ENCODE measurements around the gene KPNA1. TPM values are rescaled to one million over a fixed set of nuclear protein-coding genes. Genes with fewer than 3 reads are reported as not detected.
"Not testable (repeated sequence)": the region's sequence is repeated elsewhere in the genome, so short reads cannot be mapped to it uniquely, and the experiment has no call there.

Gene KPNA1
- polyA plus RNA-seq, 3 donors = 18.0 to 41.2 (median 38.5) TPM

- no peaks in the 10 kb centered on the region for H3K27me3 ChIP-seq (ENCODE audit: control insufficient read depth in 2 of 2, insufficient read depth in 2 of 2, low read length in 2 of 2)
- TF ChIP-seq CTCF (IDR thresholded peaks at IDR 0.05) = no peak
- 95% methylated on average over 11 of the region's 15 CpGs for WGBS (ENCODE audit: insufficient coverage)
- H3K27ac ChIP-seq (ENCODE audit: low read depth in 1 of 2, low read length in 2 of 2) = no peak overlapping the region
- no peak overlapping the region for H3K4me3 ChIP-seq (replicated peaks in 1 of 3; ENCODE audit: low read depth in 2 of 3, low read length in 3 of 3)
- no peak for DNase-seq
- peaks cover 63% of the 10 kb centered on the region for H4K20me1 ChIP-seq (ENCODE audit: insufficient read depth, low read length)
- no peak overlapping the region for H3K4me2 ChIP-seq (replicated peaks; ENCODE audit: extremely low read depth, low read length, poor library complexity, severe bottlenecking)
- no peak overlapping the region for H3K9ac ChIP-seq (ENCODE audit: insufficient read depth, low read length, poor library complexity, severe bottlenecking)
- Mint-ChIP-seq H3K9me3 (peaks cover 0 to 4% (median 4%) of the 10 kb centered on the region in 7 donors), H3K27ac (peak overlapping the region in 1 of 7 donors; percentile 30), H3K4me3 (no peak overlapping the region), H3K4me1 (peaks cover 44% of the 10 kb centered on the region), H3K36me3 (peaks cover 0 to 17% of the 10 kb centered on the region in 2 donors), H3K27me3 (ENCODE audit: low read depth in 3 of 3) (no peaks in the 10 kb centered on the region)
- no peaks in the 10 kb centered on the region for H3K36me3 ChIP-seq (replicated peaks in 1 of 2; ENCODE audit: control insufficient read depth in 1 of 2, insufficient read depth in 2 of 2, low read length in 2 of 2)
- no peak overlapping the region for H2AFZ ChIP-seq (ENCODE audit: insufficient read depth, low read depth, low read length, poor library complexity, severe bottlenecking)
- peaks cover 65% of the 10 kb centered on the region for H3K79me2 ChIP-seq (ENCODE audit: insufficient read depth, low read length)
- peaks cover 17 to 28% of the 10 kb centered on the region in 2 donors for H3K4me1 ChIP-seq (ENCODE audit: control insufficient read depth in 1 of 2, insufficient read depth in 2 of 2, low read length in 2 of 2)
- intact Hi-C loops (cut with micrococcal nuclease) = loop anchor here in 1 of 2 donors (2.0 to 10.0 kb wide), 3 partner anchors 13 to 97 kb away; partner anchors contain the start of gene WDR5B
- H3K9me3 ChIP-seq (replicated peaks in 1 of 2; ENCODE audit: control insufficient read depth in 1 of 2, insufficient read depth in 1 of 2, low read length in 2 of 2) = no peaks in the 10 kb centered on the region
These were observed 2.5 kb downstream of the KPNA1 start for GRCh38 chr3:122512284-122512683.

GRCh38 chr3:122510878-122511535 is 3.7 kb downstream of the KPNA1 start:
- peaks cover 17 to 28% of the 10 kb centered on the region in 2 donors for H3K4me1 ChIP-seq (ENCODE audit: control insufficient read depth in 1 of 2, insufficient read depth in 2 of 2, low read length in 2 of 2)
- H3K27ac Mint-ChIP-seq = peak overlapping the region in 3 of 7 donors; percentile 19 to 58 (median 56)
- DNase-seq = peak in 1 of 3 donors; percentile 20
- no peaks in the 10 kb centered on the region for H3K27me3 Mint-ChIP-seq (ENCODE audit: low read depth in 3 of 3)
- peaks cover 52% of the 10 kb centered on the region for H3K4me1 Mint-ChIP-seq
- intact Hi-C loops (cut with micrococcal nuclease) = loop anchor here in 1 of 2 donors (10.0 kb wide), 2 partner anchors 46 to 96 kb away; partner anchors contain the start of gene WDR5B
- H3K4me3 ChIP-seq (replicated peaks in 1 of 3; ENCODE audit: low read depth in 2 of 3, low read length in 3 of 3) = no peak overlapping the region
- peak overlapping the region in 1 of 2 donors; percentile 46 for H3K27ac ChIP-seq (ENCODE audit: low read depth in 1 of 2, low read length in 2 of 2)
- no peaks in the 10 kb centered on the region for H3K27me3 ChIP-seq (ENCODE audit: control insufficient read depth in 2 of 2, insufficient read depth in 2 of 2, low read length in 2 of 2)
- H3K36me3 ChIP-seq (replicated peaks in 1 of 2; ENCODE audit: control insufficient read depth in 1 of 2, insufficient read depth in 2 of 2, low read length in 2 of 2) = no peaks in the 10 kb centered on the region
- no peak for TF ChIP-seq CTCF (IDR thresholded peaks at IDR 0.05)
- 76% methylated on average over 5 of the region's 8 CpGs for WGBS (ENCODE audit: insufficient coverage)
- H3K4me3 Mint-ChIP-seq = no peak overlapping the region
- no peak overlapping the region for H2AFZ ChIP-seq (ENCODE audit: insufficient read depth, low read depth, low read length, poor library complexity, severe bottlenecking)
- H3K9me3 Mint-ChIP-seq = peaks cover 0 to 4% (median 4%) of the 10 kb centered on the region in 7 donors
- no peak overlapping the region for H3K4me2 ChIP-seq (replicated peaks; ENCODE audit: extremely low read depth, low read length, poor library complexity, severe bottlenecking)
- peaks cover 0 to 17% of the 10 kb centered on the region in 2 donors for H3K36me3 Mint-ChIP-seq
- H4K20me1 ChIP-seq (ENCODE audit: insufficient read depth, low read length) = peaks cover 74% of the 10 kb centered on the region
- H3K9ac ChIP-seq (ENCODE audit: insufficient read depth, low read length, poor library complexity, severe bottlenecking) = no peak overlapping the region
- H3K9me3 ChIP-seq (replicated peaks in 1 of 2; ENCODE audit: control insufficient read depth in 1 of 2, insufficient read depth in 1 of 2, low read length in 2 of 2) = no peaks in the 10 kb centered on the region
- H3K79me2 ChIP-seq (ENCODE audit: insufficient read depth, low read length) = peaks cover 78% of the 10 kb centered on the region

- H2AFZ ChIP-seq (ENCODE audit: insufficient read depth, low read depth, low read length, poor library complexity, severe bottlenecking); H3K9me3 Mint-ChIP-seq; H3K36me3 ChIP-seq (replicated peaks in 1 of 2; ENCODE audit: control insufficient read depth in 1 of 2, insufficient read depth in 2 of 2, low read length in 2 of 2); H3K9ac ChIP-seq (ENCODE audit: insufficient read depth, low read length, poor library complexity, severe bottlenecking); intact Hi-C loops (cut with micrococcal nuclease); DNase-seq; H3K27me3 ChIP-seq (ENCODE audit: control insufficient read depth in 2 of 2, insufficient read depth in 2 of 2, low read length in 2 of 2); H3K9me3 ChIP-seq (replicated peaks in 1 of 2; ENCODE audit: control insufficient read depth in 1 of 2, insufficient read depth in 1 of 2, low read length in 2 of 2); H3K27ac Mint-ChIP-seq; H3K4me3 Mint-ChIP-seq; H3K4me2 ChIP-seq (replicated peaks; ENCODE audit: extremely low read depth, low read length, poor library complexity, severe bottlenecking); H3K27me3 Mint-ChIP-seq (ENCODE audit: low read depth in 3 of 3); H3K27ac ChIP-seq (ENCODE audit: low read depth in 1 of 2, low read length in 2 of 2); H3K4me3 ChIP-seq (replicated peaks in 1 of 3; ENCODE audit: low read depth in 2 of 3, low read length in 3 of 3): not testable (repeated sequence)
- Mint-ChIP-seq H3K36me3 (peaks cover 0 to 17% of the 10 kb centered on the region in 2 donors), H3K4me1 (peaks cover 55% of the 10 kb centered on the region)
- Histone ChIP-seq H3K79me2 (ENCODE audit: insufficient read depth, low read length) (peaks cover 98% of the 10 kb centered on the region), H4K20me1 (ENCODE audit: insufficient read depth, low read length) (peaks cover 95% of the 10 kb centered on the region), H3K4me1 (ENCODE audit: control insufficient read depth in 1 of 2, insufficient read depth in 2 of 2, low read length in 2 of 2) (peaks cover 12 to 26% of the 10 kb centered on the region in 2 donors)
- 97% methylated on average over 5 of the region's 9 CpGs for WGBS (ENCODE audit: insufficient coverage)
These were observed 5.8 kb downstream of the KPNA1 start for GRCh38 chr3:122508944-122509343.
